HCT116 (cell line): ENCODE measurements around the gene KCNK3. TPM values are rescaled to one million over a fixed set of nuclear protein-coding genes. Genes with fewer than 3 reads are reported as not detected.
A peak's percentile ranks its signal among the peaks of the same experiment; 100 is the strongest.

Experiments
- ATAC-seq: fragments of 200-7000 bp; cut with Tn5 transposase; 2 replicates; pipeline ENCODE4 v1.9.1; 2020; ENCODE audit warnings: mild to moderate bottlenecking, moderate library complexity
- BruUV-seq: library from RNA; stranded (reverse); fragments of 400-500 nt; replicated peaks from 2 replicates; lab custom pipeline; 2021; lab: Mats Ljungman, UMichigan
- CTCF ChIA-PET: fragments of 300-600 bp; sonication (Branson Sonifier 250); formaldehyde crosslinking; loops from one replicate; lab custom pipeline; 2021; ENCODE audit warnings: antibody characterized with exemption; lab: Charles Lee
- POLR2A ChIA-PET: fragments of 300-600, 350-600 bp; sonication (Branson Sonifier 250); formaldehyde crosslinking; loops from one replicate; lab custom pipeline; 2021; ENCODE audit warnings: antibody characterized with exemption; lab: Charles Lee
- RAD21 ChIA-PET, 2 experiments: fragments of 300-600 bp; sonication (Branson Sonifier 250); formaldehyde crosslinking; loops; one replicate each; lab custom pipeline; 2023; ENCODE audit warnings: low total read pairs in 2 of 2; ENCODE audit not compliant: uncharacterized antibody in 2 of 2, unreplicated experiment in 2 of 2, low non-redundant PET in 1 of 2; lab: Charles Lee
- DNase-seq: peaks from one replicate; pipeline ENCODE4 v3.0.0-alpha.2; 2010; ENCODE audit warnings: low read depth, low spot score
- H2AFZ ChIP-seq: fragments of 200-600 bp; shearing (Covaris generic), sonication (generic); 2 replicates; pipeline ENCODE4 v1.6.1; 2017; ENCODE audit warnings: low read depth, mixed run types, mixed read lengths, antibody characterized with exemption, low read length; ENCODE audit not compliant: poor library complexity, severe bottlenecking
- H3K27ac ChIP-seq: 2 replicates; pipeline ENCODE4 v1.5.1; 2012; ENCODE audit warnings: low read depth, low read length
- H3K27me3 ChIP-seq: fragments of 200-600 bp; sonication (generic); 2 replicates; pipeline ENCODE4 v1.6.1; 2016; ENCODE audit warnings: mixed run types, low read length, mixed read lengths; ENCODE audit not compliant: insufficient read depth
- H3K36me3 ChIP-seq, 2 experiments: fragments of 200-500 bp in 1 of 2; fragments of 200-600 bp in 1 of 2; sonication (Bioruptor generic) in 1 of 2; sonication (generic) in 1 of 2; 2 replicates each; pipeline versions ENCODE4 v1.5.1 to v1.6.1; 2014 to 2016; ENCODE audit warnings: low read length in 2 of 2, inconsistent platforms in 1 of 2, mixed read lengths in 1 of 2, mixed run types in 1 of 2; ENCODE audit not compliant: insufficient read depth in 2 of 2, control insufficient read depth in 1 of 2
- H3K4me1 ChIP-seq, 2 experiments: fragments of 200-600 bp in 1 of 2; sonication (generic) in 1 of 2; 2 replicates each; pipeline versions ENCODE4 v1.5.1 to v1.6.1; 2012 to 2017; ENCODE audit warnings: low read length in 2 of 2, inconsistent platforms in 1 of 2, mild to moderate bottlenecking in 1 of 2, mixed read lengths in 1 of 2, mixed run types in 1 of 2, moderate library complexity in 1 of 2; ENCODE audit not compliant: insufficient read depth in 2 of 2, control insufficient read depth in 1 of 2
- H3K4me2 ChIP-seq: fragments of 200-600 bp; sonication (generic); 2 replicates; pipeline ENCODE4 v1.6.1; 2017; ENCODE audit warnings: mixed run types, low read length, mixed read lengths
- H3K4me3 ChIP-seq, 2 experiments: fragments of 200-600 bp in 1 of 2; sonication (generic) in 1 of 2; replicated peaks in 1 of 2; 2 replicates each; pipeline ENCODE4 v1.5.1; 2011 to 2016; ENCODE audit warnings: low read length in 2 of 2, control low read depth in 1 of 2, low read depth in 1 of 2, mild to moderate bottlenecking in 1 of 2, mixed read lengths in 1 of 2, mixed run types in 1 of 2
- H3K79me2 ChIP-seq: fragments of 200-600 bp; sonication (generic); 2 replicates; pipeline ENCODE4 v1.6.1; 2017; ENCODE audit warnings: mild to moderate bottlenecking, mixed run types, low read length, moderate library complexity, mixed read lengths; ENCODE audit not compliant: insufficient read depth
- H3K9ac ChIP-seq: fragments of 200-600 bp; sonication (generic); 2 replicates; pipeline ENCODE4 v1.6.1; 2016; ENCODE audit warnings: low read length, mixed read lengths
- H3K9me2 ChIP-seq: fragments of 200-600 bp; sonication (generic), shearing (Covaris generic); 2 replicates; pipeline ENCODE4 v1.6.1; 2017; ENCODE audit warnings: mixed run types, mild to moderate bottlenecking, moderate library complexity; ENCODE audit not compliant: insufficient read depth
- H3K9me3 ChIP-seq, 2 experiments: fragments of 200-500 bp in 1 of 2; fragments of 200-600 bp in 1 of 2; sonication (Bioruptor generic) in 1 of 2; sonication (generic) in 1 of 2; 2 replicates each; pipeline ENCODE4 v1.6.1; 2014 to 2017; ENCODE audit warnings: low read length in 2 of 2, mixed read lengths in 2 of 2, inconsistent platforms in 1 of 2, low read depth in 1 of 2, mild to moderate bottlenecking in 1 of 2, mixed run types in 1 of 2, moderate library complexity in 1 of 2; ENCODE audit not compliant: control insufficient read depth in 1 of 2, insufficient read depth in 1 of 2
- H4K20me1 ChIP-seq: fragments of 200-600 bp; sonication (generic), shearing (Covaris generic); 2 replicates; pipeline ENCODE4 v1.6.1; 2017; ENCODE audit warnings: mixed run types, mild to moderate bottlenecking, moderate library complexity; ENCODE audit not compliant: insufficient read depth
- CBX3 ChIP-seq: IDR thresholded peaks from 2 replicates; pipeline ENCODE4 v1.6.1; 2012; ENCODE audit warnings: low read depth
- EGR1 ChIP-seq: IDR thresholded peaks from 2 replicates; pipeline ENCODE4 v1.6.1; 2012; ENCODE audit warnings: low read depth
- ELF1 ChIP-seq: IDR thresholded peaks from 2 replicates; pipeline ENCODE4 v1.6.1; 2012; ENCODE audit warnings: low read depth, borderline replicate concordance
- EZH2 ChIP-seq: fragments of 200-600 bp; sonication (generic); IDR thresholded peaks from 2 replicates; pipeline ENCODE4 v1.6.1; 2017; ENCODE audit warnings: antibody characterized with exemption, mixed run types
- EZH2phosphoT487 ChIP-seq: fragments of 200-600 bp; IDR thresholded peaks from 2 replicates; pipeline ENCODE4 v1.6.1; 2018; ENCODE audit warnings: antibody characterized with exemption, borderline replicate concordance
- JUND ChIP-seq: IDR thresholded peaks from 2 replicates; pipeline ENCODE4 v1.6.1; 2012
- POLR2A ChIP-seq: IDR thresholded peaks from 2 replicates; pipeline ENCODE4 v1.7.0; 2011; ENCODE audit warnings: borderline replicate concordance; ENCODE audit not compliant: insufficient read depth, insufficient read length; ENCODE audit errors: extremely low read depth
- POLR2AphosphoS5 ChIP-seq: IDR thresholded peaks from 2 replicates; pipeline ENCODE4 v1.6.1; 2011; ENCODE audit warnings: mild to moderate bottlenecking, low read depth, low read length, moderate library complexity
- SIN3A ChIP-seq: IDR thresholded peaks from 2 replicates; pipeline ENCODE4 v1.6.1; 2012; ENCODE audit warnings: low read depth
- SRF ChIP-seq: IDR thresholded peaks from 2 replicates; pipeline ENCODE4 v1.6.1; 2012; ENCODE audit warnings: low read depth
- YY1 ChIP-seq: IDR thresholded peaks from 2 replicates; pipeline ENCODE4 v1.6.1; 2011; ENCODE audit warnings: low read length, low read depth, moderate library complexity, mild to moderate bottlenecking; ENCODE audit not compliant: insufficient replicate concordance; ENCODE audit errors: extremely low read depth
- ZFX ChIP-seq: fragments of 450-650 bp; IDR thresholded peaks from 2 replicates; pipeline ENCODE4 v1.6.1; 2017
- ZNF274 ChIP-seq: fragments of 200-500 bp; sonication (Bioruptor generic); IDR thresholded peaks from 2 replicates; pipeline ENCODE4 v1.6.1; 2014; ENCODE audit warnings: mild to moderate bottlenecking, low read depth, low read length, inconsistent platforms
- intact Hi-C: fragments of 100-400 bp; cut with micrococcal nuclease; formaldehyde crosslinking; loops from 2 replicates; pipeline ENCODE4 v1.10.0; 2022
- total RNA-seq: library from RNA; stranded (reverse); gene quantifications from one replicate; pipeline ENCODE4 v1.2.1, GENCODE V29; 2021; ENCODE audit not compliant: unreplicated experiment
- TF ChIP-seq, protein P1 (sequence below): IDR thresholded peaks from 2 replicates; pipeline ENCODE4 v1.6.1; 2012
- TF ChIP-seq, protein P2 (sequence below): IDR thresholded peaks from 2 replicates; pipeline ENCODE4 v1.6.1; 2011; ENCODE audit warnings: mild to moderate bottlenecking, low read length, moderate library complexity; ENCODE audit not compliant: insufficient replicate concordance; ENCODE audit errors: extremely low read depth

Gene KCNK3
- total RNA-seq, 1 experiment from 2014 or later = 0.71 TPM

DNA sequence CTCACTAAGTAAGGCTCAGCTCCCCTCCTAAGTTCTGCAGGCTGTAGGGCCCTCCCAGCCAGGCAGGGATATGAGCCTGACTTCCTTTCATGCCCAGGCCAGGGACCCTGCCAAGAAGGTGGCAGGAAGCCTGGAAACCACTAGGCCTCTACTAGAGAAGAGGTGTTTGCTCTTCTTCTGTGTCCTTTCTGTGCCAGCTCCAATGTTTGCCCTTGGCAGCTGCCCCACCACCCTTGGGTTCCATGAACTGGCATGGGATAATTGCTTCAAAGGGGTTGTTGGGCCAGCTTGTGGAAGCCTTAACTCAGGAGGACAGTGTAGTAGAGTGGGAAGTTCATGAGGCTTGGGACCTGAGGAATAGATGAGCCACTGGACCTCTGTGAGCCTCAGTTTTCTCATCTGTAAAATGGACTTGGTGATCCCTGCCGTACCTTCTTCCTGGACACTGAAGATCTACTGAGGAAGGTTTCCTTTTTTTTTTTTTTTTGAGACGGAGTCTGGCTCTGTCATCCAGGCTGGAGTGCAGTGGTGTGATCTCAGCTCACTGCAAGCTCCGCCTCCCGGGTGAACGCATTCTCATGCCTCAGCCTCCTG is 75.5 kb downstream of the KCNK3 start:
- BruUV-seq = no TSS peak
- peaks cover 82 to 93% of the 10 kb centered on the region in 2 experiments for H3K4me1 ChIP-seq
- no peak for DNase-seq
- peak overlapping the region; percentile 99 for H3K4me2 ChIP-seq
- H2AFZ ChIP-seq = no peak overlapping the region
- H3K9me2 ChIP-seq = no peaks in the 10 kb centered on the region
- peak overlapping the region; percentile 79 for H3K27ac ChIP-seq
- no peak for ATAC-seq
- CTCF ChIA-PET = interaction anchor here (0.9 to 1.4 kb wide), 2 partner anchors 13 to 78 kb away, joined by 3 to 5 read pairs; no protein-coding TSS in a partner anchor
- POLR2A ChIA-PET = interaction anchor here (1.0 to 2.0 kb wide), 5 partner anchors 8 to 18 kb away, joined by 3 to 8 read pairs (median 4); partner anchors contain the start of gene CENPA
- no peaks in the 10 kb centered on the region; the same call in 1 of the 2 replicates for H4K20me1 ChIP-seq
- peaks cover 0 to 4% of the 10 kb centered on the region in 2 experiments; a peak in 1 of 4 replicates for H3K36me3 ChIP-seq
- no peak overlapping the region for H3K4me3 ChIP-seq
- RAD21 ChIA-PET = no interaction called here
- no peaks in the 10 kb centered on the region for H3K27me3 ChIP-seq
- H3K9me3 ChIP-seq = no peaks in the 10 kb centered on the region
- TF ChIP-seq, protein P1, sequence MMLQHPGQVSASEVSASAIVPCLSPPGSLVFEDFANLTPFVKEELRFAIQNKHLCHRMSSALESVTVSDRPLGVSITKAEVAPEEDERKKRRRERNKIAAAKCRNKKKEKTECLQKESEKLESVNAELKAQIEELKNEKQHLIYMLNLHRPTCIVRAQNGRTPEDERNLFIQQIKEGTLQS = no peak
- no peak for TF ChIP-seq JUND
- no peak for TF ChIP-seq POLR2AphosphoS5
- TF ChIP-seq ZFX = no peak
- TF ChIP-seq EZH2 = no peak
- TF ChIP-seq EZH2phosphoT487 = no peak
- no peak for TF ChIP-seq SIN3A
- no peak for TF ChIP-seq POLR2A
- no peak for TF ChIP-seq EGR1
- TF ChIP-seq, all 23 proteins: peak for 0
- Histone ChIP-seq H3K79me2 (peaks cover 82% of the 10 kb centered on the region), H3K9ac (peak overlapping the region; percentile 76)
- intact Hi-C loops = no loop called here

DNA sequence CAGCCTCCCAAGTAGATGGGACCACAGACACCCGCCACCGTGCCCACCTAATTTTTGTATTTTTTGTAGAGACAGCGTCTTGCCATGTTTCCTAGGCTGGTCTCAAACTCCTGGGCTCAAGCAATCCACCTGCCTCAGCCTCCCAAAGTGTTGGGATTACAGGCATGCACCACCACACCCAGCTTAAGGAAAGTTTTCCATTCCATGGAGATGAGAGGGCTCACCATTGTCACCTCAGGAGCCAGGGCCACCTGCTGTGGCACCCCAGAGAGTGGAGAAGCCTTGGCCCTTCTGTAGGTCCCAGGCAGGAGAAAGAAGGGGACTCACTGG is 76.2 kb downstream of the KCNK3 start:
- no peaks in the 10 kb centered on the region; the same call in 1 of the 2 replicates for H4K20me1 ChIP-seq
- H3K9me3 ChIP-seq = no peaks in the 10 kb centered on the region
- H3K79me2 ChIP-seq = peaks cover 87% of the 10 kb centered on the region
- peak overlapping the region; percentile 34 to 44; a peak in 3 of 4 replicates for H3K4me3 ChIP-seq
- peak overlapping the region; percentile 76 for H3K9ac ChIP-seq
- peaks cover 77 to 86% of the 10 kb centered on the region in 2 experiments for H3K4me1 ChIP-seq
- no peak overlapping the region for H2AFZ ChIP-seq
- POLR2A ChIA-PET = interaction anchor here (0.5 to 2.0 kb wide), 6 partner anchors 8 to 29 kb away, joined by 3 to 8 read pairs (median 4); partner anchors contain the start of gene CENPA
- no peaks in the 10 kb centered on the region for H3K27me3 ChIP-seq
- H3K36me3 ChIP-seq = peaks cover 0 to 4% of the 10 kb centered on the region in 2 experiments; a peak in 1 of 4 replicates
- no peaks in the 10 kb centered on the region for H3K9me2 ChIP-seq
- intact Hi-C loops = no loop called here
- DNase-seq = no peak
- no TSS peak for BruUV-seq
- RAD21 ChIA-PET = no interaction called here
- H3K27ac ChIP-seq = peak overlapping the region; percentile 79
- CTCF ChIA-PET = interaction anchor here (0.9 to 1.4 kb wide), 4 partner anchors 10 to 153 kb away, joined by 3 to 5 read pairs (median 4); no protein-coding TSS in a partner anchor
- peak overlapping the region; percentile 99 for H3K4me2 ChIP-seq
- peak; percentile 54 for ATAC-seq
- TF ChIP-seq, protein P2, sequence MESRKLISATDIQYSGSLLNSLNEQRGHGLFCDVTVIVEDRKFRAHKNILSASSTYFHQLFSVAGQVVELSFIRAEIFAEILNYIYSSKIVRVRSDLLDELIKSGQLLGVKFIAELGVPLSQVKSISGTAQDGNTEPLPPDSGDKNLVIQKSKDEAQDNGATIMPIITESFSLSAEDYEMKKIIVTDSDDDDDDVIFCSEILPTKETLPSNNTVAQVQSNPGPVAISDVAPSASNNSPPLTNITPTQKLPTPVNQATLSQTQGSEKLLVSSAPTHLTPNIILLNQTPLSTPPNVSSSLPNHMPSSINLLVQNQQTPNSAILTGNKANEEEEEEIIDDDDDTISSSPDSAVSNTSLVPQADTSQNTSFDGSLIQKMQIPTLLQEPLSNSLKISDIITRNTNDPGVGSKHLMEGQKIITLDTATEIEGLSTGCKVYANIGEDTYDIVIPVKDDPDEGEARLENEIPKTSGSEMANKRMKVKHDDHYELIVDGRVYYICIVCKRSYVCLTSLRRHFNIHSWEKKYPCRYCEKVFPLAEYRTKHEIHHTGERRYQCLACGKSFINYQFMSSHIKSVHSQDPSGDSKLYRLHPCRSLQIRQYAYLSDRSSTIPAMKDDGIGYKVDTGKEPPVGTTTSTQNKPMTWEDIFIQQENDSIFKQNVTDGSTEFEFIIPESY = no peak
- TF ChIP-seq CBX3 (no peak), ELF1 (no peak), EZH2phosphoT487 (no peak), ZNF274 (no peak), SRF (no peak), YY1 (no peak)
